Fibroblast of pulmonary artery (primary cell): Measurements from ENCODE around the gene CABLES1.

Experiments
- DNase-seq: peaks from one replicate; pipeline ENCODE4 v3.0.0-alpha.2; 2010; ENCODE audit warnings: low read depth
- H3K4me3 ChIP-seq: replicated peaks from 2 replicates; pipeline ENCODE4 v1.5.1; 2011; ENCODE audit warnings: low read depth, mild to moderate bottlenecking, control low read depth, low read length, moderate library complexity
- TF ChIP-seq, protein P1 (sequence below): IDR thresholded peaks from 2 replicates; pipeline ENCODE4 v1.5.1; 2011; ENCODE audit warnings: mild to moderate bottlenecking, control low read depth, low read length, inconsistent platforms; ENCODE audit errors: missing control alignments

Gene CABLES1

DNA sequence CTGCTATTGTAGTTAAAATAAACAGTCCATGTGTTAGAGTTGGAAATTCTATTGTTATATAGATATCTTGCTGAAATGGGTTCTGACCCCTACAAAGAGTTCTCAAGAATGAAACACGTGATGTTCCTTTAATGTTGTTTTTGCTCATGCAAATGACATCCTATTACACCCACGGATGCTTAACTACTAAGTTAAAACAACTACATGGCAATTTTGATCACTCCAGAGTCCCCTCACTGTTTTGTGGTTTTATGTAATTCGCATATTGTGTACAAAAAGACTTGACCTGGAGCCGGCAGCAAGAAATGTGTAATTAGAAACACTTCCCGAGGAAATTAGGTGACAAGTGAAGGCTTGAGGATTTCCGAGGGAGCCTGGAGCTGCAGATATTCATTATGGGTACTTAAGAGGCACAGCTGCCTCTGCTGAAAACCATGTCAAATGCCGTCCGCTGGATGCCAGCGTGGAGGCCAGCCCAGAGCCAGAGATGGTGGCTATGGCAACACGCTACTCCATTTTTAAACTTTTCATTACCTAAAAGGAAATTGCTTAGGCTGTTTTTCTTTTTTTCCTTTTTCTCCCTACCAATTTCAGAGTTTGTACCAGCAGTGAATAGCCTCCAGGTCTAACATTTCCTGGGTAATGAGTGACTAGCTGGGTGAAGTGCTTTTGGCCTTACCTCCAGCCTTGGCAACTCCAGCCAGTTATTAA is 21.0 kb upstream of the CABLES1 start:
- peak; percentile 34 for DNase-seq
- H3K4me3 ChIP-seq, result no peak overlapping the region
- TF ChIP-seq, protein P1, sequence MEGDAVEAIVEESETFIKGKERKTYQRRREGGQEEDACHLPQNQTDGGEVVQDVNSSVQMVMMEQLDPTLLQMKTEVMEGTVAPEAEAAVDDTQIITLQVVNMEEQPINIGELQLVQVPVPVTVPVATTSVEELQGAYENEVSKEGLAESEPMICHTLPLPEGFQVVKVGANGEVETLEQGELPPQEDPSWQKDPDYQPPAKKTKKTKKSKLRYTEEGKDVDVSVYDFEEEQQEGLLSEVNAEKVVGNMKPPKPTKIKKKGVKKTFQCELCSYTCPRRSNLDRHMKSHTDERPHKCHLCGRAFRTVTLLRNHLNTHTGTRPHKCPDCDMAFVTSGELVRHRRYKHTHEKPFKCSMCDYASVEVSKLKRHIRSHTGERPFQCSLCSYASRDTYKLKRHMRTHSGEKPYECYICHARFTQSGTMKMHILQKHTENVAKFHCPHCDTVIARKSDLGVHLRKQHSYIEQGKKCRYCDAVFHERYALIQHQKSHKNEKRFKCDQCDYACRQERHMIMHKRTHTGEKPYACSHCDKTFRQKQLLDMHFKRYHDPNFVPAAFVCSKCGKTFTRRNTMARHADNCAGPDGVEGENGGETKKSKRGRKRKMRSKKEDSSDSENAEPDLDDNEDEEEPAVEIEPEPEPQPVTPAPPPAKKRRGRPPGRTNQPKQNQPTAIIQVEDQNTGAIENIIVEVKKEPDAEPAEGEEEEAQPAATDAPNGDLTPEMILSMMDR, result no peak

DNA sequence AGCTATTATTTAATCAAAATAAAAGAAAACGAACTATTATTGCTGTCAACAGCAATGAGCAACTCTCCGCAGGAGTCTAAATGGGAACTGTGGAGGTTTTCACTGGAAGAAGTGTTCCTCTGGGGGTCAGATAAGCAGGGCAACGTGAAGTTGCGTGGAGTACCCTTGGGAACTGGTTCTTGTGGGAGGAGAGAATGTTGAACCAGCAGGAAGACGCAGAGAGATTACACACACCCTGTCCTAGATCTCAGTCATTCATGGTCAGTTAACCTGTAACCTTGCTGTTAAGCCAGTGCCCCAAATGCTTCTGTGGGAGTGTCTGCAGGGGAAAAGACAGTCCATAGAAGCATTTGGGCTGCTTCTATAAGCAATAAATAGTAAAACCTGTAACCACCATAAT is 20.4 kb upstream of the CABLES1 start:
- TF ChIP-seq, protein P1, result no peak
- H3K4me3 ChIP-seq, result no peak overlapping the region
- DNase-seq, result peak; percentile 64

DNA sequence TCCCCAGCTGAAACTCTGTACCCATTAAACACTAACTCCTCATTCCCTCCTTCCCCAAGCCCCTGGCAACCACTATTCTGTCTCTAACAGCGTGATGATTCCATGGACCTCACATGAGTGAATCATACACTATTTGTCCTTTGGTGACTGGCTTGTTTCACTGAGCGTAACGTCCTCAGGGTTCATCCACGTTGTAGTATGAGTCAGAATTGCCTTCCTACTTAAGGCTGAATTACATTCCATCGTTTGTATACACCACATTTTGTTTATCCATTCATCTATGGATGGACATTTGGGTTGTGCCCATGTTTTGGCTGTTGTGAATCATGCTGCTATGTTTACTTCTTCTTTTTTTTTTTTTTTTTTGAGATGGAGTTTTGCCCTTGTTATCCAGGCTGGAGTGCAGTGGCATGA is 19.6 kb upstream of the CABLES1 start:
- DNase-seq, result peak; percentile 94
- TF ChIP-seq, protein P1, result no peak
- no peak overlapping the region for H3K4me3 ChIP-seq

DNA sequence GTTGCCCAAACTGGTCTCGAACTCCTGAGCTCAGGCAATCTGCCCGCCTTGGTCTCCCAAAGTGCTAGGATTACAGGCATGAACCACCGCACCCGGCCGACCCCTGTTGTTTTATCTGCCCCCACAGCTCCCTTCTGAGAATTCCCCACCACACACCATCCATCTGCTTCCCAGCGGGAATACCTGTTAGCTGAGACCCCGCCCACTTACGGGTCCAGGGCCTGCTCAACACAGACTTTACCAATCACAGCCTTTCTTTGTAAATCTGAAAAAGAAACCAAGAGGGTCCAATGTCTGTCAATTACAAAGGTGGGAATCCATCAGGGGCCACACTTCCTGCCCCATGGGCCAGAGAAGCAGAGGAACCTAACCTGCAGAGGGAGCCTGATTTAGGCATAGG is 14.2 kb upstream of the CABLES1 start:
- TF ChIP-seq, protein P1, result no peak

DNA sequence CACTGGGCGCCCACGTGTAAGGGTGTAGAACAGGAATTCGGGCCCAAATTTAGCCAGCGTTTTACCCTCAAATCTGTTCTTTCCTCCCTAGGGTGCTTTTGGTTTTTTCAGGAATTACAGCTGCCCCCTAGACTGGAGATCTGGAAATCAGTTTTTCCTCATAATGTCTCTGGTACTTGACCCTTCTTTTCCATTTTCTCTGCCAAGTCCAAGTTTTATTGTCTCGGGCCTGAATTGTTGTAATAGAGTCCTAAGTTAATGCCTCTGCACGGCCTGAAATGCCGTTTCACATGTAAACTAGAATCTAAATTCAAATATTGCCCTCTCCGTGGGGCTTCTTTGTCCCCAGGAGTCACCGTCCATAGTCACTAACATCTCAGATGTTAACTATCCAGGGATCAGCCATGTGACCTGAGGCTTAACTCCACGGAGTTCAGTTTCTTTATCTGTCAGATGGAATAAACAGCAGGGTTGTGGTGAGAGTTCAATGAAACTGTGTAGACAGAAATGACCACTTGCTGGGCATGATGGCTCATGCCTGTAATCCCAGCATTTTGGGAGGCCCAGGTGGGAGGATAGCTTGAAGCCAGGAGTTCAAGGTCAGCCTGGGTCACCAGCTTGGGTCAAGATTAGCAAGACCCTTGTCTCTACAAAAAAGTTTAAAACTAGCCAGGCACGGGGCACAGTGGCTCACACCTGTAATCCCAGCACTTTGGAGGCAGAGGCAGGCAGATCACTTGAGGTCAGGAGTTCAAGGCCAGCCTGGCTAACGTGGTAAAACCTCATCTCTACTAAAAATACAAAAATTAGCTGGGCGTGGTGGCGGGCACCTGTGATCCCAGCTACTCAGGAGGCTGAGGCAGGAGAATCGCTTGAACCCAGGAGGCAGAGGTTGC is 12.7 kb upstream of the CABLES1 start:
- DNase-seq, result no peak
- TF ChIP-seq, protein P1, result no peak

More for the DNA sequence above, 14.2 kb upstream of the CABLES1 start:
- no peak overlapping the region for H3K4me3 ChIP-seq
- DNase-seq, result no peak

DNA sequence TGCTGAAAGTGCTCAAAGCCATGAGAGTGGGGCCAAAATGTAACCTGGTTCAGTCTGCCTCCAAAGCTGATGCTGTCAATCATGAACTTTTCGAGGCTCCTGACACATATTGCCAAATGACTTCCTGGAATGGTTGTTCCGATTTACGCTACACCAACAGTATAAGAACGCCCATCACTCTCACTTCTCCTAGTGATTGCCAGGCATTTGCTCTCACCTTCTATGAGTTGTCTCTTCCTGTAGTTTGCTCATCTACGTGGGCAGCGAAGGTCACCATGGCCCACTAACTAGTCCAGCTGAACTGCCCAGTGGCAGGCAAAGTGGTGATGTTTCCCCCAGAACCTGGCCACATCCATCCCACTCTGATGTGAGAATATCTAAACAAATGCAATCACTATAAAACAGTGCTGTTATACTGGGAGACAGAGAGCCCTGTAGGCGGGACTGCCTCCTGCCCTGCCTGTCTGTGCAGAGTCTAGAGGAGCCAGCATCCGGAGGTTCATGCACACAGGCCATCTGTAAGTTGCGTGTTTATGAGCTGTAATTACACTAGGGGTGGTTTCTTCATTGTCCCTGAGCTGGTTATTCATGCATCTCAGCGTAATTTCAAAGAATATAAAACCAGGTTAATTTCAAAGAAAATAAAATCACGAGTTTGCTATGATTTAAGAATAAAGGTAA is 8.8 kb upstream of the CABLES1 start:
- peak; percentile 21 for DNase-seq
- no peak overlapping the region for H3K4me3 ChIP-seq
- TF ChIP-seq, protein P1, result no peak

More for the DNA sequence above, 12.7 kb upstream of the CABLES1 start:
- H3K4me3 ChIP-seq, result no peak overlapping the region
